Measurements from ENCODE around the gene PCSK5.

The PCSK5 gene

GRCh38 chr9:76090330-76090729 is 199.9 kb downstream of the PCSK5 start:
- TF ChIP-seq, protein P1, sequence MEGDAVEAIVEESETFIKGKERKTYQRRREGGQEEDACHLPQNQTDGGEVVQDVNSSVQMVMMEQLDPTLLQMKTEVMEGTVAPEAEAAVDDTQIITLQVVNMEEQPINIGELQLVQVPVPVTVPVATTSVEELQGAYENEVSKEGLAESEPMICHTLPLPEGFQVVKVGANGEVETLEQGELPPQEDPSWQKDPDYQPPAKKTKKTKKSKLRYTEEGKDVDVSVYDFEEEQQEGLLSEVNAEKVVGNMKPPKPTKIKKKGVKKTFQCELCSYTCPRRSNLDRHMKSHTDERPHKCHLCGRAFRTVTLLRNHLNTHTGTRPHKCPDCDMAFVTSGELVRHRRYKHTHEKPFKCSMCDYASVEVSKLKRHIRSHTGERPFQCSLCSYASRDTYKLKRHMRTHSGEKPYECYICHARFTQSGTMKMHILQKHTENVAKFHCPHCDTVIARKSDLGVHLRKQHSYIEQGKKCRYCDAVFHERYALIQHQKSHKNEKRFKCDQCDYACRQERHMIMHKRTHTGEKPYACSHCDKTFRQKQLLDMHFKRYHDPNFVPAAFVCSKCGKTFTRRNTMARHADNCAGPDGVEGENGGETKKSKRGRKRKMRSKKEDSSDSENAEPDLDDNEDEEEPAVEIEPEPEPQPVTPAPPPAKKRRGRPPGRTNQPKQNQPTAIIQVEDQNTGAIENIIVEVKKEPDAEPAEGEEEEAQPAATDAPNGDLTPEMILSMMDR (IDR thresholded peaks at IDR 0.05; ENCODE audit: low read depth, low read length, missing control alignments): no peak
- DNase-seq (ENCODE audit: low read depth): no peak
- no peak overlapping the region for H3K4me3 ChIP-seq (ENCODE audit: low read depth, low read length)

DNA sequence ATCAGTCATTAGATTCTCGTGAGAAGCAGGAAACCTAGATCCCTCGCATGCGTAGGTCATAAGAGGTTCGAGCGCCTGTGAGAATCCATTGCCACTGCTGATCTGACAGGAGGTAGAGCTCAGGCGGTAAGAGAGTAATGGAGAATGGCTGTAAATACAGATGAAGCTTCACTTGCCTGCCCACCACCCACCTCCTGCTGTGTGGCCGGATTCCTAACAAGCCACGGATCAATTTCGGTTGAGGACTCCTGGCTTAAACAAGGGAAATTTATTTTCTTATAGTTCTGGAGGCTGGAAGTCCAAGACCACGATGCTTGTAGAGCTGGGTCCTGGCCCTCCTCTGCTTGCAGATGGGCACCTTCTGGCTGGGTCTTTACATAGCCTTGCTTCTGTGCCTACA is 200.4 kb downstream of the PCSK5 start:
- H3K4me3 ChIP-seq (ENCODE audit: low read depth, low read length): no peak overlapping the region
- TF ChIP-seq, protein P1 (IDR thresholded peaks at IDR 0.05; ENCODE audit: low read depth, low read length, missing control alignments): no peak
- DNase-seq (ENCODE audit: low read depth): no peak

GRCh38 chr9:76092572-76092971 is 202.1 kb downstream of the PCSK5 start:
- no peak overlapping the region for H3K4me3 ChIP-seq (ENCODE audit: low read depth, low read length)
- TF ChIP-seq, protein P1 (IDR thresholded peaks at IDR 0.05; ENCODE audit: low read depth, low read length, missing control alignments): no peak
- DNase-seq (ENCODE audit: low read depth): no peak

DNA sequence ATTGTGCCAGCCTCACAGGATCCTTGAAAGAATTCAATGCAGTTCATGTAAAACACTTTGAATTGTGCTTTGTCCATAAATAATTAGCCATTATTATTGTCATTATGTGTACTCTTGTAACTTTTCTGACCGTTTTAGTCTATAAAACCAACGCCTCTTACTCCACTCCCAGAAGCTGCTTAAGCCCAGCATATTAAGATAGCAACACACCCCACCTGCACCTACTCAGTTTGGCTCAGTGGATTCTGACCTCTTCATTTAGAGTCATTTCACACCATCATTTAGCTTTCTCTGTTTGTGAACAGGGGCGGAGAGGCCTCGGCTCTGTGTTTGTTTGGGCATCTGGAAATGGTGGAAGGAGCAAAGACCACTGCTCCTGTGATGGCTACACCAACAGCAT is 205.1 kb downstream of the PCSK5 start:
- H3K4me3 ChIP-seq (ENCODE audit: low read depth, low read length): no peak overlapping the region
- TF ChIP-seq, protein P1 (IDR thresholded peaks at IDR 0.05; ENCODE audit: low read depth, low read length, missing control alignments): no peak
- no peak for DNase-seq (ENCODE audit: low read depth)

GRCh38 chr9:76099516-76099915 is 209.0 kb downstream of the PCSK5 start:
- TF ChIP-seq, protein P1 (IDR thresholded peaks at IDR 0.05; ENCODE audit: low read depth, low read length, missing control alignments): no peak

GRCh38 chr9:76101075-76101474 is 210.6 kb downstream of the PCSK5 start:
- H3K4me3 ChIP-seq (ENCODE audit: low read depth, low read length): no peak overlapping the region
- no peak for DNase-seq (ENCODE audit: low read depth)
- TF ChIP-seq, protein P1 (IDR thresholded peaks at IDR 0.05; ENCODE audit: low read depth, low read length, missing control alignments): no peak

More at GRCh38 chr9:76099516-76099915, 209.0 kb downstream of the PCSK5 start:
- no peak overlapping the region for H3K4me3 ChIP-seq (ENCODE audit: low read depth, low read length)
- DNase-seq (ENCODE audit: low read depth): no peak

DNA sequence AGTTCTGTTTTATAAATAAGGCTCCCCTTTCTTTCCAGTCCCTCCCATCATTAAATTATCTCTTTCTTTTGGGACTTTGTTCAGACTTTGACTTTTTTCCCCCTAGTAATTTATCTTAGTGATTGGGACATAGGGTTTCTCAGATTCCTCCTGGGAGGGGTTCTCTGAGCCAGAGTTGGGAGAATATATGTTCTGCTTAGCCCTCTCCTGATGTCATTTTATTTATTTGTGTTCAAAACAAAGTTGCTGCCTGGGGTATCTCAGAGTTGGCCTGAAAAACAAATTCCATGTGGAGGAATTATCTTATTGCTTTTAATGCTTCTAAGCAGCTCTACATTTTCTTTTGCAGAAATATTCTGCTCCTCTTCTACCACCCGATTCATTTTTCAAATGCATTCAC is 211.0 kb downstream of the PCSK5 start:
- no peak for DNase-seq (ENCODE audit: low read depth)
- H3K4me3 ChIP-seq (ENCODE audit: low read depth, low read length): no peak overlapping the region
- TF ChIP-seq, protein P1 (IDR thresholded peaks at IDR 0.05; ENCODE audit: low read depth, low read length, missing control alignments): no peak
